Ascending aorta (tissue), 2 donors: ENCODE results near the gene UBE2V1. TPM values are rescaled to one million over a fixed set of nuclear protein-coding genes. Genes with fewer than 3 reads are reported as not detected.
A peak's percentile ranks its signal among the peaks of the same experiment; 100 is the strongest.
"Not testable (repeated sequence)": the region's sequence is repeated elsewhere in the genome, so short reads cannot be mapped to it uniquely, and the experiment has no call there.

Experiments
- DNase-seq, 2 donors: peaks; one replicate each; pipeline ENCODE4 v3.0.0-alpha.2; 2019; ENCODE audit warnings: low spot score in 2 of 2
- H3K27ac ChIP-seq, 2 donors: fragments of 200-600 bp; sonication (generic); one replicate each; pipeline ENCODE4 v1.5.1; 2016 to 2017; ENCODE audit warnings: mild to moderate bottlenecking in 1 of 2
- H3K27me3 ChIP-seq: fragments of 200-600 bp; sonication (generic); one replicate; pipeline ENCODE4 v1.5.1; 2017
- H3K36me3 ChIP-seq, 2 donors: fragments of 200-600 bp; sonication (generic); one replicate each; pipeline ENCODE4 v1.5.1; 2016
- H3K4me1 ChIP-seq, 2 donors: fragments of 200-600 bp; sonication (generic); one replicate each; pipeline ENCODE4 v1.5.1; 2016 to 2017; ENCODE audit warnings: mild to moderate bottlenecking in 1 of 2
- H3K4me3 ChIP-seq, 2 donors: fragments of 200-600 bp; sonication (generic); one replicate each; pipeline ENCODE4 v1.5.1; 2016 to 2017; ENCODE audit warnings: mild to moderate bottlenecking in 1 of 2
- H3K9me3 ChIP-seq, 2 donors: fragments of 200-600 bp; sonication (generic); one replicate each; pipeline ENCODE4 v1.5.1; 2016
- CTCF ChIP-seq, 3 experiments: fragments of 200-600 bp in 2 of 3; fragments of 450-650 bp in 1 of 3; sonication (generic) in 2 of 3; IDR thresholded peaks; one replicate each; pipeline ENCODE4 v1.5.1; 2016 to 2019; ENCODE audit warnings: antibody characterized with exemption in 3 of 3, mild to moderate bottlenecking in 1 of 3, moderate library complexity in 1 of 3
- intact Hi-C: fragments of 100-400 bp; cut with DNase I; formaldehyde crosslinking; loops from one replicate; pipeline ENCODE4 v1.15.1; 2023
- total RNA-seq: library from RNA; depleted of rRNA; stranded (reverse); fragments of >200 nt; gene quantifications from one replicate; pipeline ENCODE4 v1.1.0, GENCODE V29; 2016

The UBE2V1 gene
- total RNA-seq, 1 donor from 2014 or later, result 39.4 TPM

DNA sequence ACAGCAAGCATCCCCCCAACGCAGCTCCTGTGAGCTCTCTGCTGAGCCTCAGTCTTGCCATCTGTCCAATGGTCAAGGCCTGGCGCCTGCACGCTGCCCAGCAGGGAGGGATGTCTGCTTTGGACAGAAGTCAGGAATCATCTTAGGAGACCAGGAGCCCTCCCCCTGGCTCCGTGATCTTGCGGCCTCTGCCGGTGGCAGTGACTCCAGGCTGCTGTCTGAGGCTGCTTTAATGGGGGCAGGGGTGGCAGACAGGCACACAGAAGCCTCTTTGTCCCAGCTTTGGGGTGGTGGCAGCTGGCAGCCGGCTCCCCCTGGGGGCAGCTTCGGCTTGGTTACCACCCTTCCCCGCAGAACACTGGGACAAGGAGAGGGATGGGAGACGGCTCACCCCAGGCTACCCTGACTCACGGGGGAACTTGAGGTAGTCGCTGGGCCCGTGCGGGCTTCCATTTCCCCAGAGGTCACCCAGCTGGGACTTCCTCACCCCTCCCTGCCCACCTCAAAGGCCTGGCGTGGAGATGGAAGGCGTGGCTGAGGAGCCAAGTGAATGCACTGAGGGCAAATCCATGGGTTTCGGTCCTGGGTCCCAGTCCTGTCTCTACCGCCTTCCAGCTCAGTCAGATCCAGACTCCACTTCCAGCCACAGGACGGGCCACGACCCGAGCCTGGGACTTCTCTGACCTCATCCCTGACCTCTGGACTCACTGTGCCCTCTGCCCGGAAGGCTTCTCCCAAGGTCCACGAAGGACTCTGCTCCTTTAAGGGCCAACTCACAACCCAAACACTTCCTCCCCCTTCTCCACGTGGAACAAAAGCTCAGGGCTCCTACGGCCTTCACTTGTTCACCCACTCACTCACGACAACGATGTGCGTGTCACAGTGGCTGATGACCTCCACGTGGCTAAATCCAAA, 25.8 kb upstream of the UBE2V1 start:
- DNase-seq, result no peak
- Histone ChIP-seq H3K27ac (peak overlapping the region; percentile 1 to 45), H3K9me3 (no peaks in the 10 kb centered on the region), H3K4me3 (no peak overlapping the region), H3K36me3 (peaks cover 24 to 26% of the 10 kb centered on the region in 2 donors), H3K4me1 (peaks cover 0 to under 1% of the 10 kb centered on the region in 2 donors), H3K27me3 (no peaks in the 10 kb centered on the region)
- intact Hi-C loops, result no loop called here
- no peak for TF ChIP-seq CTCF (IDR thresholded peaks at IDR 0.05)

- no peaks in the 10 kb centered on the region for H3K9me3 ChIP-seq
- peak overlapping the region in 1 of 2 donors; percentile 45 for H3K27ac ChIP-seq
- H3K4me3 ChIP-seq, result no peak overlapping the region
- no peak for DNase-seq
- intact Hi-C loops, result no loop called here
- no peak for TF ChIP-seq CTCF (IDR thresholded peaks at IDR 0.05)
- no peaks in the 10 kb centered on the region for H3K27me3 ChIP-seq
- peaks cover 22 to 23% of the 10 kb centered on the region in 2 donors for H3K36me3 ChIP-seq
- peaks cover 0 to 3% of the 10 kb centered on the region in 2 donors for H3K4me1 ChIP-seq
These were observed 25.1 kb upstream of the UBE2V1 start for GRCh38 chr20:50138120-50138478.

DNA sequence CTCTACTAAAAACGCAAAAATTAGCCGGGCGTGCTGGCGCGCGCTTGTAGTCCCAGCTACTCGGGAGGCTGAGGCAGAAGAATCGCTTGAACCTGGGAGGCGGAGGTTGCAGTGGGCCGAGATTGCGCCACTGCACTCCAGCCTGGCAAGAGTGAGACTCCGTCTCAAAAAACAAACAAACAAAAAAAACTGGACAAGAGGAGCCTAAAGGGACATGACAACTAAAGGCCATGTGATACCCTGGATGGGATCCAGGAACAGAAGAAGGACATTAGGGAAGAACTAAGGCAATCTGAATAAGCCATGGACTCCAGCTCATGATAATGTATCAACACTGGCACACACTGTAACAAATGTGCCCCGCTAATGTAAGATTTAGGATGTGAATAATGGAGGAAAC, 24.8 kb upstream of the UBE2V1 start:
- peaks cover 18 to 19% of the 10 kb centered on the region in 2 donors for H3K36me3 ChIP-seq
- DNase-seq, H3K9me3 ChIP-seq, H3K27me3 ChIP-seq, H3K27ac ChIP-seq, H3K4me1 ChIP-seq, H3K4me3 ChIP-seq, intact Hi-C loops: not testable (repeated sequence)

- no peak for DNase-seq
- H3K27ac ChIP-seq, result no peak overlapping the region
These were observed 24.1 kb upstream of the UBE2V1 start for GRCh38 chr20:50136822-50137599.

DNA sequence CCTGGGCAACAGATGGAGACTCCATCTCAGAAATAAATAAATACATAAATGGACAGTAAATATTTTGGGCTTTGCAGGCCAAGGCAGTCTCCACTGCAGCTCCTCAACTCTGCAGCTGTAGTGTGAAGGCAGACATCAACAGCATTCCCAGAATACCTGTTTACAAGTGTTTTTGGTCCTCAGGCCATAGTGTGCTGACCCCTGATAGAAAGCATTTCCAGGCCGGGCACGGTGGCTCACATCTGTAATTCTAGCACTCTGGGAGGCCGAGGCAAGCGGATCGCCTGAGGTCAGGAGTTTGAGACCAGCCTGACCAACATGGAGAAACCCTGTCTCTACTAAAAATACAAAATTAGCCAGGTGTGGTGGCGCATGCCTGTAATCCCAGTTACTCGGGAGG, 22.2 kb upstream of the UBE2V1 start:
- DNase-seq, H3K9me3 ChIP-seq, H3K36me3 ChIP-seq, H3K27me3 ChIP-seq, H3K27ac ChIP-seq, H3K4me3 ChIP-seq, intact Hi-C loops: not testable (repeated sequence)
- H3K4me1 ChIP-seq, result peaks cover 11 to 13% of the 10 kb centered on the region in 2 donors

More at GRCh38 chr20:50136822-50137599, 24.1 kb upstream of the UBE2V1 start:
- H3K9me3 ChIP-seq, result no peaks in the 10 kb centered on the region
- no peak overlapping the region for H3K4me3 ChIP-seq
- H3K27me3 ChIP-seq, result no peaks in the 10 kb centered on the region
- peaks cover 11 to 15% of the 10 kb centered on the region in 2 donors for H3K36me3 ChIP-seq
- no peak for TF ChIP-seq CTCF (IDR thresholded peaks at IDR 0.05)
- peaks cover 0 to 3% of the 10 kb centered on the region in 2 donors for H3K4me1 ChIP-seq
- intact Hi-C loops, result no loop called here

GRCh38 chr20:50133474-50134217, 20.7 kb upstream of the UBE2V1 start:
- no peaks in the 10 kb centered on the region for H3K9me3 ChIP-seq
- H3K36me3 ChIP-seq, result peaks cover 17 to 18% of the 10 kb centered on the region in 2 donors
- H3K4me1 ChIP-seq, result peaks cover 13 to 16% of the 10 kb centered on the region in 2 donors
- H3K27me3 ChIP-seq, result no peaks in the 10 kb centered on the region
- H3K4me3 ChIP-seq, result no peak overlapping the region
- no peak for DNase-seq
- intact Hi-C loops, result no loop called here
- no peak overlapping the region for H3K27ac ChIP-seq
- TF ChIP-seq CTCF (IDR thresholded peaks at IDR 0.05), result no peak
